IPS DF 6.9 (cell line): Measurements from ENCODE around the gene RNPS1.

ENCODE experiments used
- DNase-seq: peaks from one replicate; pipeline ENCODE4 v3.0.0-alpha.2; 2013; ENCODE audit warnings: low read depth, low spot score
- H3K27ac ChIP-seq: one replicate; pipeline ENCODE4 v1.5.1; 2013; ENCODE audit warnings: low read length, control low read depth
- H3K27me3 ChIP-seq: 2 replicates; pipeline ENCODE4 v1.6.1; 2013; ENCODE audit warnings: mild to moderate bottlenecking, low read length; ENCODE audit not compliant: control insufficient read depth, insufficient read depth
- H3K36me3 ChIP-seq: 2 replicates; pipeline ENCODE4 v1.6.1; 2013; ENCODE audit warnings: low read length; ENCODE audit not compliant: control insufficient read depth, insufficient read depth
- H3K4me1 ChIP-seq: 2 replicates; pipeline ENCODE4 v1.6.1; 2013; ENCODE audit warnings: low read length; ENCODE audit not compliant: control insufficient read depth, insufficient read depth
- H3K4me3 ChIP-seq: 2 replicates; pipeline ENCODE4 v1.5.1; 2013; ENCODE audit warnings: mild to moderate bottlenecking, low read length
- H3K9me3 ChIP-seq: 2 replicates; pipeline ENCODE4 v1.6.1; 2013; ENCODE audit warnings: low read length, inconsistent platforms; ENCODE audit not compliant: control insufficient read depth, insufficient read depth
- WGBS: extraction: QIAGEN DNeasy Blood & Tissue Kit; methylation state at CpG from one replicate; pipeline ENCODE4 v1.1.7; 2013; ENCODE audit warnings: mixed read lengths, missing lambda C conversion rate; ENCODE audit not compliant: insufficient read length, insufficient coverage; 5-methylcytosine and 5-hydroxymethylcytosine counted together

RNPS1 gene

GRCh38 chr16:2295056-2295798, 27.3 kb upstream of the RNPS1 start:
- no peak for DNase-seq
- no CpG with 5 or more reads among the region's 21 CpGs for WGBS
- Histone ChIP-seq H3K9me3 (no peaks in the 10 kb centered on the region), H3K36me3 (no peaks in the 10 kb centered on the region), H3K27ac (no peak overlapping the region), H3K4me1 (no peaks in the 10 kb centered on the region), H3K4me3 (no peak overlapping the region), H3K27me3 (no peaks in the 10 kb centered on the region)

- Histone ChIP-seq H3K27ac (no peak overlapping the region), H3K4me3 (no peak overlapping the region), H3K36me3 (no peaks in the 10 kb centered on the region), H3K27me3 (no peaks in the 10 kb centered on the region), H3K4me1 (no peaks in the 10 kb centered on the region), H3K9me3 (no peaks in the 10 kb centered on the region)
- no peak for DNase-seq
- no CpG with 5 or more reads among the region's 9 CpGs for WGBS
These were observed 24.3 kb upstream of the RNPS1 start for GRCh38 chr16:2292221-2292620.

- Histone ChIP-seq H3K4me3 (no peak overlapping the region), H3K4me1 (no peaks in the 10 kb centered on the region), H3K27ac (no peak overlapping the region), H3K36me3 (no peaks in the 10 kb centered on the region), H3K9me3 (no peaks in the 10 kb centered on the region), H3K27me3 (no peaks in the 10 kb centered on the region)
- no peak for DNase-seq
- no CpG with 5 or more reads among the region's 23 CpGs for WGBS
These were observed 21.4 kb upstream of the RNPS1 start for GRCh38 chr16:2289282-2289681.

- Histone ChIP-seq H3K36me3 (no peaks in the 10 kb centered on the region), H3K27me3 (no peaks in the 10 kb centered on the region), H3K27ac (no peak overlapping the region), H3K9me3 (no peaks in the 10 kb centered on the region), H3K4me3 (no peak overlapping the region), H3K4me1 (no peaks in the 10 kb centered on the region)
- no CpG with 5 or more reads among the region's 8 CpGs for WGBS
- DNase-seq = no peak
These were observed 20.8 kb upstream of the RNPS1 start for GRCh38 chr16:2288726-2289125.

GRCh38 chr16:2287916-2288547, 20.1 kb upstream of the RNPS1 start:
- H3K36me3 ChIP-seq = no peaks in the 10 kb centered on the region
- H3K4me1 ChIP-seq = no peaks in the 10 kb centered on the region
- no peak overlapping the region for H3K4me3 ChIP-seq
- no peak for DNase-seq
- WGBS = no CpG with 5 or more reads among the region's 35 CpGs
- no peaks in the 10 kb centered on the region for H3K9me3 ChIP-seq
- no peaks in the 10 kb centered on the region for H3K27me3 ChIP-seq
- H3K27ac ChIP-seq = no peak overlapping the region

GRCh38 chr16:2286550-2286949, 18.6 kb upstream of the RNPS1 start:
- no peaks in the 10 kb centered on the region for H3K9me3 ChIP-seq
- H3K4me3 ChIP-seq = no peak overlapping the region
- no peak for DNase-seq
- H3K36me3 ChIP-seq = no peaks in the 10 kb centered on the region
- H3K27me3 ChIP-seq = no peaks in the 10 kb centered on the region
- no peak overlapping the region for H3K27ac ChIP-seq
- whole genome bisulfite sequencing = no CpG with 5 or more reads among the region's 17 CpGs
- no peaks in the 10 kb centered on the region for H3K4me1 ChIP-seq

GRCh38 chr16:2285731-2286191, 17.8 kb upstream of the RNPS1 start:
- no peaks in the 10 kb centered on the region for H3K4me1 ChIP-seq
- no CpG with 5 or more reads among the region's 13 CpGs for WGBS
- no peaks in the 10 kb centered on the region for H3K27me3 ChIP-seq
- no peak for DNase-seq
- H3K4me3 ChIP-seq = no peak overlapping the region
- no peaks in the 10 kb centered on the region for H3K9me3 ChIP-seq
- H3K27ac ChIP-seq = no peak overlapping the region
- no peaks in the 10 kb centered on the region for H3K36me3 ChIP-seq

- H3K4me3 ChIP-seq = no peak overlapping the region
- no peaks in the 10 kb centered on the region for H3K4me1 ChIP-seq
- no peaks in the 10 kb centered on the region for H3K9me3 ChIP-seq
- no peaks in the 10 kb centered on the region for H3K27me3 ChIP-seq
- no peak for DNase-seq
- no peak overlapping the region for H3K27ac ChIP-seq
- WGBS = no CpG with 5 or more reads among the region's 35 CpGs
- H3K36me3 ChIP-seq = no peaks in the 10 kb centered on the region
These were observed 17.1 kb upstream of the RNPS1 start for GRCh38 chr16:2284797-2285576.

- no peaks in the 10 kb centered on the region for H3K9me3 ChIP-seq
- no peaks in the 10 kb centered on the region for H3K4me1 ChIP-seq
- no peaks in the 10 kb centered on the region for H3K27me3 ChIP-seq
- DNase-seq = no peak
- H3K36me3 ChIP-seq = no peaks in the 10 kb centered on the region
- no CpG with 5 or more reads among the region's 37 CpGs for WGBS
- H3K27ac ChIP-seq = no peak overlapping the region
- no peak overlapping the region for H3K4me3 ChIP-seq
These were observed 16.3 kb upstream of the RNPS1 start for GRCh38 chr16:2284001-2284770.
